ENCODE results near the gene AMER3. TPM values are rescaled to one million over a fixed set of nuclear protein-coding genes. Genes with fewer than 3 reads are reported as not detected.
"Not testable (repeated sequence)": the region's sequence is repeated elsewhere in the genome, so short reads cannot be mapped to it uniquely, and the experiment has no call there.

Gene AMER3
- 1 to 10 TPM; 3.0 to 3.5 TPM for total RNA-seq
- 0.99 TPM for polyA plus RNA-seq (ENCODE audit: insufficient read depth, low read depth, low replicate concordance)
- long read RNA-seq, donor 1, partial matches to known transcripts = 0 of 1 reads
- long read RNA-seq, donor 1, other reads (novel, unspliced or antisense) = 0 of 1 reads
- long read RNA-seq, donor 2 = 0 reads

GRCh38 chr2:130755256-130756052, at the start of gene AMER3:
Gene AMER3, plus strand, starts transcription at chr2:130755540. Its CDS starts 6,533 bp downstream, at chr2:130762073.
- DNase-seq = peak; percentile 49
- H3K27me3 ChIP-seq = no peaks in the 10 kb centered on the region

GRCh38 chr2:130714795-130715194, 40.5 kb upstream of the AMER3 start:
- H3K9me3 ChIP-seq; intact Hi-C loops (cut with DNase I; ENCODE audit: low total_unique reads); H3K27ac ChIP-seq; H3K4me3 ChIP-seq; DNase-seq; H3K27me3 ChIP-seq; H3K36me3 ChIP-seq (ENCODE audit: low read depth, missing control alignments); H3K4me1 ChIP-seq: not testable (repeated sequence)
- no CpG with 5 or more reads among the region's 2 CpGs for WGBS, 2 donors

More at GRCh38 chr2:130755256-130756052, at the start of gene AMER3:
- TF ChIP-seq POLR2A (IDR thresholded peaks at IDR 0.05) (no peak), CTCF (IDR thresholded peaks at IDR 0.05) (no peak)
- Histone ChIP-seq H3K4me3 (peak within 1 kb of the TSS; percentile 39 to 53), H3K9me3 (no peaks in the 10 kb centered on the region), H3K36me3 (ENCODE audit: low read depth, missing control alignments) (no peaks in the 10 kb centered on the region), H3K27ac (no peak within 1 kb of the TSS), H3K4me1 (no peaks in the 10 kb centered on the region)
- intact Hi-C loops (cut with DNase I; ENCODE audit: low total_unique reads) = no loop called here
- 1% methylated on average over 28 to 43 of the region's 43 CpGs for WGBS, 2 donors

GRCh38 chr2:130720036-130720435, 35.3 kb upstream of the AMER3 start:
- TF ChIP-seq POLR2A (IDR thresholded peaks at IDR 0.05) (no peak), CTCF (IDR thresholded peaks at IDR 0.05) (no peak)
- Histone ChIP-seq H3K36me3 (ENCODE audit: low read depth, missing control alignments) (no peaks in the 10 kb centered on the region), H3K27ac (no peak overlapping the region), H3K4me1 (no peaks in the 10 kb centered on the region), H3K27me3 (no peaks in the 10 kb centered on the region), H3K9me3 (no peaks in the 10 kb centered on the region), H3K4me3 (no peak overlapping the region)
- no peak for DNase-seq
- intact Hi-C loops (cut with DNase I; ENCODE audit: low total_unique reads) = no loop called here
- 83 to 85% methylated on average over 8 of the region's 8 CpGs for WGBS, 2 donors

GRCh38 chr2:130720528-130720927, 34.8 kb upstream of the AMER3 start:
- no peak for TF ChIP-seq CTCF (IDR thresholded peaks at IDR 0.05)
- no peak for TF ChIP-seq POLR2A (IDR thresholded peaks at IDR 0.05)
- WGBS, 2 donors = 83 to 85% methylated on average over 3 of the region's 3 CpGs

GRCh38 chr2:130724455-130724854, 30.9 kb upstream of the AMER3 start:
- no peak overlapping the region for H3K4me3 ChIP-seq
- H3K4me1 ChIP-seq = peaks cover 15% of the 10 kb centered on the region
- intact Hi-C loops (cut with DNase I; ENCODE audit: low total_unique reads) = no loop called here
- WGBS, 2 donors = 80 to 90% methylated on average over 2 of the region's 2 CpGs
- no peaks in the 10 kb centered on the region for H3K27me3 ChIP-seq
- H3K9me3 ChIP-seq = no peaks in the 10 kb centered on the region
- no peaks in the 10 kb centered on the region for H3K36me3 ChIP-seq (ENCODE audit: low read depth, missing control alignments)
- no peak overlapping the region for H3K27ac ChIP-seq
- no peak for TF ChIP-seq CTCF (IDR thresholded peaks at IDR 0.05)
- TF ChIP-seq POLR2A (IDR thresholded peaks at IDR 0.05) = no peak
- DNase-seq = no peak

More at GRCh38 chr2:130720528-130720927, 34.8 kb upstream of the AMER3 start:
- H3K27ac ChIP-seq = no peak overlapping the region
- no peaks in the 10 kb centered on the region for H3K4me1 ChIP-seq
- no peaks in the 10 kb centered on the region for H3K9me3 ChIP-seq
- intact Hi-C loops (cut with DNase I; ENCODE audit: low total_unique reads) = no loop called here
- no peak for DNase-seq
- no peaks in the 10 kb centered on the region for H3K27me3 ChIP-seq
- H3K36me3 ChIP-seq (ENCODE audit: low read depth, missing control alignments) = no peaks in the 10 kb centered on the region
- H3K4me3 ChIP-seq = no peak overlapping the region

Measured in testis (tissue), 5 donors.